Loucy (cell line): Measurements from ENCODE around the gene PTPRN2.
"Not testable (repeated sequence)": the region's sequence is repeated elsewhere in the genome, so short reads cannot be mapped to it uniquely, and the experiment has no call there.

Source experiments
- EZH2phosphoT487 ChIP-seq: fragments of 200-600 bp; IDR thresholded peaks from 2 replicates; pipeline ENCODE4 v1.6.1; 2018; ENCODE audit warnings: antibody characterized with exemption, mild to moderate bottlenecking, moderate library complexity, borderline replicate concordance
- TF ChIP-seq, protein P1 (sequence below): fragments of 200-600 bp; sonication (generic); conservative IDR thresholded peaks from 2 replicates; pipeline ENCODE4 v1.5.1; 2014; ENCODE audit warnings: mild to moderate bottlenecking, antibody characterized with exemption, low read length

DNA sequence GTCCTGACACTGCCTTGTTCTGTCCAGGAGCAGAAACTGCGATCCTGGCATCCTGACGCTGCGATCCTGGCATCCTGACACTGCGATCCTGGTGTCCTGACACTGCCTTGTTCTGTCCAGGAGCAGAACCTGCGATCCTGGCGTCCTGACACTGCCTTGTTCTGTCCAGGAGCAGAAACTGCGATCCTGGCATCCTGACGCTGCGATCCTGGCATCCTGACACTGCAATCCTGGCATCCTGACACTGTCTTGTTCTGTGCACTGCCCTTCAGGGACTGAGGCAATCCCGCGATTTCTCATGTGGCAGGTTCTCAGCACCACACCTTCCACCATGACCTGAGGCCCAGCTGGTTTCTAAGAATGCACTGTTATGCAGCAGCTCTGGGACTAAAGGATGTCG is 541.4 kb downstream of the PTPRN2 start:
- TF ChIP-seq, protein P1, sequence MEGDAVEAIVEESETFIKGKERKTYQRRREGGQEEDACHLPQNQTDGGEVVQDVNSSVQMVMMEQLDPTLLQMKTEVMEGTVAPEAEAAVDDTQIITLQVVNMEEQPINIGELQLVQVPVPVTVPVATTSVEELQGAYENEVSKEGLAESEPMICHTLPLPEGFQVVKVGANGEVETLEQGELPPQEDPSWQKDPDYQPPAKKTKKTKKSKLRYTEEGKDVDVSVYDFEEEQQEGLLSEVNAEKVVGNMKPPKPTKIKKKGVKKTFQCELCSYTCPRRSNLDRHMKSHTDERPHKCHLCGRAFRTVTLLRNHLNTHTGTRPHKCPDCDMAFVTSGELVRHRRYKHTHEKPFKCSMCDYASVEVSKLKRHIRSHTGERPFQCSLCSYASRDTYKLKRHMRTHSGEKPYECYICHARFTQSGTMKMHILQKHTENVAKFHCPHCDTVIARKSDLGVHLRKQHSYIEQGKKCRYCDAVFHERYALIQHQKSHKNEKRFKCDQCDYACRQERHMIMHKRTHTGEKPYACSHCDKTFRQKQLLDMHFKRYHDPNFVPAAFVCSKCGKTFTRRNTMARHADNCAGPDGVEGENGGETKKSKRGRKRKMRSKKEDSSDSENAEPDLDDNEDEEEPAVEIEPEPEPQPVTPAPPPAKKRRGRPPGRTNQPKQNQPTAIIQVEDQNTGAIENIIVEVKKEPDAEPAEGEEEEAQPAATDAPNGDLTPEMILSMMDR: not testable (repeated sequence)
- not testable (repeated sequence) for TF ChIP-seq EZH2phosphoT487
